HT1080 (cell line): ENCODE results near the gene NIPAL1. TPM values are rescaled to one million over a fixed set of nuclear protein-coding genes. Genes with fewer than 3 reads are reported as not detected.
"Not testable (repeated sequence)": the region's sequence is repeated elsewhere in the genome, so short reads cannot be mapped to it uniquely, and the experiment has no call there.

ENCODE experiments used
- DNase-seq: peaks from one replicate; pipeline ENCODE4 v3.0.0-alpha.2; 2015; ENCODE audit warnings: low read depth
- polyA plus RNA-seq, 2 experiments: library from polyadenylated mRNA; depleted of rRNA; stranded (reverse); fragments of >200 nt; gene quantifications; 2 replicates each; pipeline ENCODE4 v1.2.3, GENCODE V29; 2015
- total RNA-seq: library from RNA; depleted of rRNA; stranded (reverse); fragments of >200 nt; shearing (Covaris generic); gene quantifications from 2 replicates; pipeline ENCODE4 v1.2.3, GENCODE V29; 2014; rRNA removed

Gene NIPAL1
- total RNA-seq, result 2.1 and 3.8 TPM in 2 replicates
- 5.3 and 5.5 TPM in 2 replicates for polyA plus RNA-seq (2015; cell fraction: cytosol; rRNA removed)
- 3.6 and 3.9 TPM in 2 replicates for polyA plus RNA-seq (2015; cell fraction: nucleus; rRNA removed)

DNA sequence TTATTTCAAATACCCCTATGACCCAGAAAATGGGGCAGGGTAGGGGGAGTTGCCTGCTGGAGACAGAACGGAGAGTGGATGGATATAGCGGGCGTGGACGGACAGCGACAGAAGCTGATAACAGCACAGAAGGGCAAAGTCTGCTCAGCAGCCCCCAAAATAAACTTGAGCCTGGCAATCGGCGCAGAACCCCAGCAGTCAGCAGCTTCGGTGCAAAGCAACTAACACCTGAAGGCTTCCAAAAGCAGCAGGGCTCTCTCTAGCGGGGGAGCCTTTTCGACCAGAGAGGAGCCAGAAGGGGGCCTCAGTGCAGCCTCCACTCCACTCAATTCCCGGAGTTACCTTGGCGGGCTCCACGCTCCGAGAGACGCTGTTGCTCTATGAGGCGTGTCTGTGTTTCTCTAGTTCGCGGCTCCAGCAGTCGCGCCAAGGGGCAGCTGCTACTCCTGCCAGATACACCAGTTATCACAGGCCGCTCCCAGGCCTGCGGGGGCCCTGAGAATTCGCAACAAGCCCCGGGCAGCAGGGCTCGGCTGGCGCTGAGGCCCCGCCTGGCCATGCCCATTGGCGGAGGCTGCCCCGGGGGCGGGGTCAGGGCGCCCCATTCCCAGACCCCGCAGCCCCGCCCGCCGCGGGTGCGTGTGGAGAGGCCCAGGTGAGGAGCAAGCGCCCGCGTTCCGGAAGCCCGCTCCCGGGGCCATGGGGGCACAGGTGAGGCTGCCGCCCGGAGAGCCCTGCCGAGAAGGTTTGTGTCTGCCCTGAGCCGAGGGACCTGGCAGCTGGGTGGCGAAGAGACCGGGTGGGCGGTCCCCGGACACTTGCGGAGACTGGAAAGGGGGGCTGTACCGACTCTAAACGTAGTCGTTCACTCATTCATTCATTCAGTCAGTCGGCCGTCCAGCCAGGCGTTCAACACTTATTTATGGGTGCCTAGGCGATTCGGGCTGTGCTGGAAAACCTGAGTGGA lies at the start of gene NIPAL1, which contains the start of gene CNGA1:
Gene NIPAL1, plus strand, starts transcription at position 632 of the 967 bp plus-strand sequence. Its CDS starts 68 bp downstream, at position 700.
Gene CNGA1, minus strand, starts transcription at position 541 of the 967 bp plus-strand sequence. CDS start 63,992 bp downstream, outside the sequence.
- peak; percentile 76 for DNase-seq

DNA sequence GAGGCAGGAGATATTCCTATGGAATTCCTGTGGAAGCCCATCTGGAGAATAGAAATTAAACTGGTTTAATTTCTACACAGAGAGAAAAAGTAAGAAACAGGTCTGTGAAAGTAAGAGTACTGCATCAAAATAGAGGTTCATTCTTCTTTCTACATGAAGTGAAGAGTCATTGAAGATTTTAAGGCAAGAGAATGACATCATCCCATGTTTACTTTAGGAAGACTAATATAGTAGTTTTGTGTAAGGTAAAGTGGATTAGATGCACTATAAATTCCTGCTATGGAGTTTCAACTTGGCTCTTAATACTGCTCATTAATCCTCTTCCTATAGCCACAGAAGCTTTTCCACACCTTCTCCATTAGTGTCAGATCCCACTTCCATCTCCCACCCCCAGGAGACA lies 47.7 kb upstream of the NIPAL1 start:
- no peak for DNase-seq

GRCh38 chr4:47972181-47972580 lies 44.4 kb upstream of the NIPAL1 start:
- DNase-seq, result no peak

DNA sequence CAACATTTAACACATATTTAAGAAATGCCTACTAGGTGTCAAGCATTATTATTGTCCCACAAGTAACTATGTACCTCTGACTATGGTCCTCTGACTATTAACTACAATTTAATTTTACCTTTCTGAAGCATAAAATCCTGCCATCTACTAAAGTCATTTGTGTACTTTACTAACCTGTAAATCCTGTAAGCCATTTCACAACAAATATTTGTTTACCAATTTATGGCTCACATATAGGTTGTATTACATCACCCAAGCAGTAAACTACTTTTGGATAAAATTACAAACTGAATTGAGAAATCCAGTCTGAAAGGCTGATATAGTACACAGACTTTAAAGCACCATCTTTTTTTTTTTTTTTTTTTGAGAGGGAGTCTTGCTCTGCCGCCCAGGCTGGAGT lies 43.9 kb upstream of the NIPAL1 start:
- no peak for DNase-seq

GRCh38 chr4:47974566-47974965 lies 42.0 kb upstream of the NIPAL1 start:
- no peak for DNase-seq

DNA sequence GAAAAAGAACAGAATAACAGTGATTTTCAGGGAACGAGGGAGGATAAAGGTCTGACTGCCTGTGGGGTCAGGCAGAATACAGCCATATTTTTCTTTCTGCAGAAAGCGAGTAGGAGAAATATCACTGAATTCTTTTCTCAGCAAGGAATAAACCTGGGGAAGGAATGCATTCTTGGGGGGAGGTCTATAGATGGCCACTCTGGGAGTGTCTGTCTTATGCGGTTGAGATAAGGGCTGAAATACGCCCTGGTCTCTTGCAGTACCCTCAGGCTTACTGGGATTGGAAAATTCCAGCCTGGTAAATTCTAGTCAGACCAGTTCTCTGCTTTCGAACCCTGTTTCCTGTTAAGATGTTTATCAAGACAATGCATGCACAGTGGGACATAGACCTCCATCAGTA lies 26.4 kb upstream of the NIPAL1 start:
- no peak for DNase-seq

- not testable (repeated sequence) for DNase-seq
Observed at GRCh38 chr4:47992475-47992874, 24.1 kb upstream of the NIPAL1 start.

DNA sequence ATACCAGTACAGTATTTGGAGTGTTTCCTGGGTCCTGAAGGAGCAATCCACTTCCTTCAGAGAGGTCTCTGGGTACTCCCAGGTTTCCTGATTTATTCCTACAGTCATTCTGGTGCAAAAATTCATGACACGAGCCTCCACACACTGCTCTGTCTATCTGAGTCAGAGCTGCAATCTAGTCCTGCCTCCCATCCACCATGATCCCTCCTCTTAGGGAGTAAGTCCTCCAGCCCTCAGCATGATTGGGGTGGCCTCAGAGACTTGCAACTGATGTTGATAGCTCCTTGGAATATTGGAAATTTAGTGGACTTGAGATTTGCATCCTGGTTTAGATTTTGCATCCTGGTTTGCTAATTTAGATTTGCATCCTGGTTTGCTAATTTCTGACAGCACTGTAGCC lies 20.6 kb upstream of the NIPAL1 start:
- no peak for DNase-seq

DNA sequence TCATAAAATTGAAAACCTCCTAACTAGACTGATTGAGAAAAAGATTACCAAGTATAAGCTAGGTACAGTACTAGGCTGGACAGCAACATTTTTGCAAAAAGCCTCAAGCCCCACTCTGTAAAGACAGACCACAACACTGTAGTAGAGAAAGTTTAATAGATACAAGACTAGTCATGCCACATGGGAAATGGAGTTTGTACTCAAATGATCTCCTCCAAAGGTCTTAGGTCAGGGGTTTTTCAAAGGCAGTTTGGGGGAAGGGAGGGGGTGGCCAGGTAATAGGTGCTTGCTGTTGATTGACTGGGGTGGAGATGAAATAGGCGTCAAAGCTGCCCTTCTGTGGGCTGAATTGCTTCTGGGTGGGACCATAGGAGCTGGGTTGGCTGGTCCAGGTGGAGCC lies 14.3 kb upstream of the NIPAL1 start:
- no peak for DNase-seq

DNA sequence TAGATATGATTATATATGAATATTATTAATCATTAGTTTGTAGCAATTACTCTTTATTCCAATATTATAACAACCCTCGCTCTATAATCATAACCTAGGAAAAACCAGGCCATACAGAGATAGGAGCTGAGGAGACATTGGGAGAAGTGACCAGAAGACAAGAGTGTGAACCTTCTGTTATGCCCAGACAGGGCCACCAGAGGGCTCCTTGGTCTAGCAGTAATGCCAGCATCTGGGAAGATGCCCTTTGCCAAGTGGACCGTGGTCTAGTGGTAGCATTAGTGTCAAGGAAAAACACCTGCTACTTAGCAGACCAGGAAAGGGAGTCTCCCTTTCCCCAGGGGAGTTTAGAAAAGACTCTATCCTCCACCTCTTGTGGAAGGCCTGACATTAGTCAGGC lies 13.0 kb upstream of the NIPAL1 start:
- DNase-seq, result peak; percentile 27

DNA sequence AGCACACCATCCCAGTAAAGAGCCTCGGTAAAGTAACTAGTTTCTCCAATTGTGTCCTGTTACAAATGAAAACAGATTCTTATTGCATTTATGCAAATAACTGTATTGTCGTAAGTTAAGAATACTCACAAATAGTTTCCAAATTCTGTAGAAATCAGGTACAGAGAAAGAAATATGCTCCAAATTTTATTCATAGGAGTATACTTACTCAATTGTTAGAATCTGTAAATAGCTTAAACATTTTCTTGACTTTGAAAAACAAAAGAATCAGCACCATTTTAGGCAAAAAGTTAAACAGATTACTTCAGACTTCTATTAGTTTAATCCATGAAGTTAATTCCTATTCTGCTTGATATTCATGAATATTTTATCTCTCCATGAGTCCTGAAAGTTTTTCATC lies 10.8 kb upstream of the NIPAL1 start:
- DNase-seq, result no peak

DNA sequence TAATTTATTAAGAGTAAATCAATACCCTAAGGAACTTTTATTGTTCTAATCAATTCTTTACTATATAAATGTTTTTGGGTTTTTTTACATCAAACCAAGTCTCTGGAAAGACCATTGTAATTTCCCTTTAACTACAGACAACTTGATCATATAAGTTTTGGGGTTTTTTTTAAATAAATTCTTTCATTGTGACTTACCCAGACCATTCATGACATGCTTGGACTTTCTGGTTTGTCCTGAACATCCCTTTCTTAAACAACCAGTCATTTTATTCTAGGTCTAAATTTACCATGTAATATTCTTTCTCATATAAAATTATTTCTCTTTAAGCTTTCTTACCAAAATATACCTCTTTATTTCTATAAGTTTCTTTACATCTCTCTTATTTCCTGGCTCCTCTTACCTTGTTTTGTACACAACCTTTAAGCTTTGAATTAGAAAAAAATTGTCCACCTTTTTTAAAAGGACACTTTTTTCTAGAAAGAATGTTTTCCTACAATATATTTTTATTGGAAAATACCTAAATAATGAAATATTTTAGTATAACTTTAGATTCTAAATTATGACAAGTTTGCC lies 8.5 kb upstream of the NIPAL1 start:
- no peak for DNase-seq

- not testable (repeated sequence) for DNase-seq
Observed at GRCh38 chr4:48010906-48011305, 5.7 kb upstream of the NIPAL1 start.

- DNase-seq, result no peak
Observed at GRCh38 chr4:48011722-48012121, 4.8 kb upstream of the NIPAL1 start.

DNA sequence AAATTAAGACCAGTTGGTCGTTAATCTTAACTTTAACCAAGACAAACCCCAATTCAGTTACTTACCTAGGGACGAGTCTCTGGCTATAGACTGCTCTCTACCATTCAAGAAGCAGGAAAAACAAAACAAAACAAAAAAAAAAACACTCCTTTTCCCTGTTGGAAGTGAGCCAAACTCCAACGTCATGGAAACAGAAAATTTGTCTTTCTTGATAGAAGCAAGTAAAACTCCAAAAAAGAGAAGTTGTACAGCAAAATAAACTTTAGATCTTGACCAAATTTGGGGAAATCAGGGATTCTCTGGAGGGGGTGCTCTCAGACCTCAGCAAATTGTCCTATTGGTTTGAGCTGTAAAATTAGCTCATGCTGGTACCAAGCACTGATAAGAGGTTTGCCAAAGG lies 3.7 kb upstream of the NIPAL1 start:
- DNase-seq, result no peak

DNA sequence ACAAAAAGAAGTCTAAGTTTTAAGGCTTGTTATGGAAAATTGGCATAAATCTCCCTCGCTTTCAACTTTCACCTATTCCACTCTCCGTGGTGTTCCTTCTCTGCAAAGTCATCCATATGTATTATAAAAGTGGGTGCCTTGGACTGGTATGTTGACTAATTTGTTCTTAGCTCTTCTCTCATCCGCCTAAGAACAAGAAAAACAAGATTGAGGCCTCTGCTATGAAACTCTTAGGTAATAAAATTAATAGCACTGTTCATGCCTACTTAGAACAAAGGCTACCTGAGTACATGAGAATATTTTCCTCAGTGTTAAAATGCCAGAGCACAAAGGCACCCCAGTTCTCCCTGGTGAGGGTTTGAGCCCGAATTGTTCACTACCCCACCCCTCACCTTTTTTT lies 1.4 kb upstream of the NIPAL1 start:
- no peak for DNase-seq

DNA sequence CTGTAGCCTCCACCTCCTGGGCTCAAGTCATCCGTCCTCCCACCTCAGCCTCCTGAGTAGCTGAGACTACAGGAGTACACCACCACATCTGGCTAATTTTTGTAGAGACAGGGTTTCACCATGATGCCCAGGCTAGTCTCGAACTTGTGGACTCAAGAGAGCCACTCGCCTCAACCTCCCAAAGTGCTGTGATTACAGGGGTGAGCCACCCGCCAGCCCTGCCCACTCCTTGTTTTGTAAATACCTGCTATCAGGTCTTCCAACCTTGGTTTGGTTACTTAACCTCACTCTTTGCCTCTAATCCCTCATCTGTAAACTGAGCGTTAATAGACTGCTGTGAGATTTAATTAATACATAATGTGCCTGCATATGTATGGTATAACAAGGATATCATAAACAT lies 894 bp upstream of the NIPAL1 start:
- DNase-seq, result no peak

GRCh38 chr4:48017108-48017571 lies 568 bp downstream of the NIPAL1 start:
- DNase-seq, result peak; percentile 74

DNA sequence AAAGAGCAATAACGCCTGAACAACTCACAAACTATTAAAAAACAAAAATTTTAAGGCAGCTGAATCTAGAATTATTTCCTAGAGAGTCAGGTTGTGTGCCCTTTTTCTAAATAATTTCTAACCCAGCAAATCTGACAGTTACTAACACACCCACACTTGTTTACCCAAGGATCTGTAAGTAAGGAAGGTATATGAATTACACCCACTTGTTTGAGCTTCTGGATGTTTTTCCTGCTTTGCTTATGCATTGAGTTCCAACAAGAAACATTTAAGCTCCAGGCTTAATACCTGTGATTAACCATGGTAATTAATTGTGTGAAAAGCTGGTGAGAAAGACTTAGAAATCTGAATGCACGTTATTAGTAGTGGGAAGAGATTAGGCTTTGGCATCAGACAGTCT lies 1.5 kb downstream of the NIPAL1 start:
- no peak for DNase-seq

DNA sequence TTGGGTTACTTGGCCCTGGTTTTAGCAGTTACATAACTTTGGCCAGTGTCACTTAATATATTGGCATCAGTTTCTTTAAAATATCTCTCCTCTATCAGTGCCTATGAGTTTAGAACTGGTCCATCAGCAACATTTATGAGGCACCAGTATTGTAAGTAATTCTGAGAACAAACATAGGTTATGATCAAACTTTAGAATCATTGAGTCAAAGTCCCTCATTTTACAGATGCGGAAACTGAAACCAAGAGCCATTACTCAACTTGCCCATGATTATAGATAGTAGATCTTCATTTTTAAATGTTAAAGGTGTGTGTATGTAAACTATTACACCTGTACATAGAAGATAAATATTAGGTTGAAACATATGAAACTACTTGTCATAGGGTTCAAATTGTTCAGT lies 4.5 kb downstream of the NIPAL1 start:
- no peak for DNase-seq

DNA sequence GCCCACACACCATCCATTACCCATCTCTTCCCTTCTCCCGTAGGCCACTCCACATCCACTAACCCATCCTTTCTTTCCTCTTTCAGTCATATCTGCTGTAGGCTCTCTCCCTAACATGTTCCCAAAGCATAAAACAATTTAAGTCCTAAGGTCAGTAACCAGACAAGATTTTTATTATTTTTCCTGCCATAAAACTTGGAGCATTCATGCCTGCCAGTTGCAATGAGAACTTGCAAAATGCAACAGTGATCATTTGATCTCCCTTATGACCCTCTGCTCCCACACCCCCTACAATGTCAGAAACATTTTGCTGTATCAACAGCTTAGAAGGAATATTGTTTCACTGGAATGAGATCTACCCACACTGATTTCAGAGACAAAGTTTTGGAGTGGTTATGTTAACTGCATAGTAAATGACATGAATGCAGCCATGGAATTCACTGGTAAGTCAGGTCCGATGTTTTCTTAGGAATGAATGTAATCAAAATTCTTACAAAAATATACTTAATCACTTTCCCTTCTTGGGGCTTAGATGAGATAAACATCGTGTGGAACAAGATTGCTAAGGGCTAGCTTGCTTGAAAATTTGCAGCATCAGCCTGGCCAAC lies 5.7 kb downstream of the NIPAL1 start:
- DNase-seq, result no peak

- no peak for DNase-seq
Observed at GRCh38 chr4:48024522-48024921, 8.0 kb downstream of the NIPAL1 start.
